BJ (cell line): Measurements from ENCODE around the gene ARID5A. TPM values are rescaled to one million over a fixed set of nuclear protein-coding genes. Genes with fewer than 3 reads are reported as not detected.

ENCODE experiments used
- CTCF ChIA-PET: fragments of 350-600 bp; formaldehyde crosslinking; extraction: SDS; loops from one replicate; lab custom pipeline; 2021; ENCODE audit warnings: antibody characterized with exemption, inconsistent platforms; lab: Yijun Ruan, JAX
- POLR2A ChIA-PET: fragments of 300-600 bp; sonication (Branson Sonifier 250); formaldehyde crosslinking; extraction: SDS; loops from one replicate; lab custom pipeline; 2021; ENCODE audit warnings: antibody characterized with exemption; lab: Charles Lee
- DNase-seq: peaks from one replicate; pipeline ENCODE4 v3.0.0-alpha.2; 2011; ENCODE audit warnings: low read depth
- H3K27me3 ChIP-seq: 2 replicates; pipeline ENCODE4 v1.6.0; 2011; ENCODE audit warnings: low read length; ENCODE audit not compliant: control insufficient read depth, insufficient read depth
- H3K36me3 ChIP-seq: 2 replicates; pipeline ENCODE4 v1.5.1; 2011; ENCODE audit warnings: low read length; ENCODE audit not compliant: control insufficient read depth, insufficient read depth
- H3K4me3 ChIP-seq: 2 replicates; pipeline ENCODE4 v1.5.1; 2011; ENCODE audit warnings: low read depth, mild to moderate bottlenecking, control low read depth, low read length
- CTCF ChIP-seq: IDR thresholded peaks from 2 replicates; pipeline ENCODE4 v1.5.1; 2011; ENCODE audit warnings: low read depth, mild to moderate bottlenecking, control low read depth, inconsistent platforms, low read length, moderate library complexity; ENCODE audit not compliant: insufficient read depth
- polyA minus RNA-seq: library from RNA; depleted of rRNA, polyadenylated mRNA; stranded (reverse); fragments of >200 nt; gene quantifications from 2 replicates; pipeline ENCODE4 v1.2.3, GENCODE V29; 2011; rRNA and poly(A)+ RNA removed
- polyA plus RNA-seq: library from polyadenylated mRNA; depleted of rRNA; stranded (reverse); fragments of >200 nt; gene quantifications from 2 replicates; pipeline ENCODE4 v1.2.3, GENCODE V29; 2011; rRNA removed

ARID5A gene
- polyA plus RNA-seq (10.4 and 19.1 TPM in 2 replicates), polyA minus RNA-seq (8.4 and 11.6 TPM in 2 replicates)

GRCh38 chr2:96536445-96537065 is at the start of gene ARID5A:
ARID5A (plus strand) TSS chr2:96536752; CDS start chr2:96536827, 75 bp downstream.
- CTCF ChIA-PET = interaction anchor here (1.7 to 9.7 kb wide), 4 partner anchors 8 to 129 kb away, joined by 4 to 57 read pairs (median 6); no protein-coding TSS in a partner anchor
- no peaks in the 10 kb centered on the region for H3K36me3 ChIP-seq
- POLR2A ChIA-PET = no interaction called here
- peak; percentile 33; the same call in 1 of the 2 replicates for TF ChIP-seq CTCF
- no peak for DNase-seq
- H3K27me3 ChIP-seq = no peaks in the 10 kb centered on the region
- peak within 1 kb of the TSS; percentile 70 for H3K4me3 ChIP-seq

DNA sequence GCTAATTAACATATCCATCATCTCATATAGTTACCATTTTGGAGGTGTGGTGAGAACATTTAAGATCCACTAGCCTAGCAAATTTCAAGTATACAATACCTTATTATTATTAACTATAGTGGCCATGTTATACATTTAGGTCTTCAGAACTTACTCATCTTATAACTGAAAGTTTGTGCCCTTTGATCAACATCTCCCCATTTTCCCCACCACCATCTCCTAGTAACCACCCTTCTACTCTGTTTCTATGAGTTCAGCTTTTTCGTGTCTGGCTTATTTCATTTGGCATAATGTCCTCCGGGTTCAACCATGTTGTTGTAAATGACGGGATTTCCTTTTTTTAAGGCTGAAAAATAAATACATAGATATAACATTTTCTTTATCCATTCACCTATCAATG is 47.3 kb upstream of the ARID5A start:
- peaks cover 5% of the 10 kb centered on the region for H3K27me3 ChIP-seq
- CTCF ChIA-PET = no interaction called here
- DNase-seq = no peak
- no peaks in the 10 kb centered on the region for H3K36me3 ChIP-seq
- POLR2A ChIA-PET = no interaction called here
- no peak overlapping the region for H3K4me3 ChIP-seq
- no peak for TF ChIP-seq CTCF

DNA sequence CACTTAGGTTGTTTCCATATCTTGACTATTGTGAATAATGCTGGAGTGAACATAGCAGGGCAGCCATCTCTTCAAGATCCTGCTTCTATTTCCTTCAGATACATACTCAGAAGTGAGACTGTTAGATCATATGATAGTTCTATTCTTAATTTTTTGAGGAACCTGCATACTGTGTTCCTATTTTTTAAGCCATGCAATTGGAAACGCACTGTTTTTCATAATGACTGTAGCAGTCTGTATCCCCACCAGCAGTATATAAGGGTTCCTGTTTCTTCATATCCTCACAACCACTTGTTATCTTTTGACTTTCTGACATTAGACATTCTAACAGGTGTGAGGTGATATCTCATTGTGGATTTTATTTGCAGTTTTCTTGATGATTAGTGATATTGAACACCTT is 46.9 kb upstream of the ARID5A start:
- no peak overlapping the region for H3K4me3 ChIP-seq
- peaks cover 5% of the 10 kb centered on the region for H3K27me3 ChIP-seq
- CTCF ChIA-PET = no interaction called here
- no peaks in the 10 kb centered on the region for H3K36me3 ChIP-seq
- no peak for DNase-seq
- TF ChIP-seq CTCF = no peak
- POLR2A ChIA-PET = no interaction called here

DNA sequence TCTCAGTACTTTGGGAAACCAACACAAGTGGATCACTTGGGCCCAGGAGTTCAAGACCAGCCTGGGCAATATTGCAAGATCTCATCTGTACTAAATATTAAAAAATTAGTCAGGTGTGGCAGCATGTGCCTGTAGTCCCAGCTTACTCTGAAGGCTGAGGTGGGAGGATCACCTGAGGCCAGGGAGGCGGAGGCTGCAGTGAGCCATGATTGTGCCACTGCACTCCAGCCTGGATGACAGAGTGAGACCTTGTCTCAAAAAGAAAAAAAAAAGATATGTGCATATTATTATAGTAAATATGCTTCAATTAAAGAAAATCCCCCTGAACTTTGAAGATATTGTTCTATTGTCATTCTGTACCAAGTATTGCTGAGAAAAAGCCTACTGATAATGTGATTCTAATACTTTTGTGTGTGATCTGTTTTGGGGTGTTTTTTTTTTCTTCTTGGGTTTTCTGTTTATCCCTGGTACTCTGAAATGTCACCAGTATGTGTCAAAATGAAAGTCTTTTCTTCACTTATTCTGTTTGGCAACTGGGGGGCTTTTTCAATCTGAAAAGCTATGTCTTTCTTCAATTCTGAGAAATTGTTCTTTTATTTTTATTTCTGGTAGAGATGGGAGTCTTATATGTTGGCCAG is 44.6 kb upstream of the ARID5A start:
- POLR2A ChIA-PET = no interaction called here
- Histone ChIP-seq H3K4me3 (no peak overlapping the region), H3K27me3 (peaks cover 15% of the 10 kb centered on the region), H3K36me3 (no peaks in the 10 kb centered on the region)
- no peak for TF ChIP-seq CTCF
- DNase-seq = no peak
- CTCF ChIA-PET = interaction anchor here (1.3 to 1.6 kb wide), 2 partner anchors 14 to 17 kb away, joined by 3 to 8 read pairs; partner anchors contain the start of gene NEURL3

DNA sequence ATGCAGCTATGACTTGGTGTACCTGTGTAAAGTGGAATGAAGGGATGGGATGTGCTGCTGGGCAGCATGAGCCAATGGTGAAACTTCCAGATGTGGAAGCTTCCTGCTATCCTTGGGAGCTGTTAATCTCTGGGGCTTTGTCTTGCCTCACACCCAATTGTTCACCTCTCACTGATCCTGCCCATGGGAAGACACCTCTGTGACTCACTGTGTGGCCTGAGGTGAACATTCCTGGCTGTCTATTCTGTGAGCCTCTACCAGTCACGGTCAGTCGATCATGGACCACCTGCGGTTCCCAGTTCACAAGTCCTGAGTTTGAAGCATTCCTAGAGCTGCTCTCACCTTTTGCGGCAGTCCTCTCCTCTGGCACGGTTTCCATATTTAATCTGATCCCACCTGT is 43.5 kb upstream of the ARID5A start:
- no peaks in the 10 kb centered on the region for H3K36me3 ChIP-seq
- TF ChIP-seq CTCF = no peak
- POLR2A ChIA-PET = no interaction called here
- H3K4me3 ChIP-seq = no peak overlapping the region
- CTCF ChIA-PET = interaction anchor here (1.1 to 1.6 kb wide), 4 partner anchors 11 to 86 kb away, joined by 3 to 8 read pairs (median 4); partner anchors contain the start of gene NEURL3
- no peak for DNase-seq
- peaks cover 16% of the 10 kb centered on the region for H3K27me3 ChIP-seq
